ENCODE results near the gene LARP6. TPM values are rescaled to one million over a fixed set of nuclear protein-coding genes. Genes with fewer than 3 reads are reported as not detected.

Gene LARP6
- total RNA-seq, 1 experiment from 2014 or later, result 66.3 TPM

- ATAC-seq, result no peak
- peak overlapping the region; percentile 23; the same call in 1 of the 2 replicates for H3K27ac ChIP-seq (ENCODE audit: low read length)
- in situ Hi-C loops (cut with HindIII; ENCODE audit: low pct_unique_long_range_greater_than_20kb, low sequenced_read_pairs), result no loop called here
Measured at GRCh38 chr15:70857562-70858285, 3.8 kb upstream of the LARP6 start.

DNA sequence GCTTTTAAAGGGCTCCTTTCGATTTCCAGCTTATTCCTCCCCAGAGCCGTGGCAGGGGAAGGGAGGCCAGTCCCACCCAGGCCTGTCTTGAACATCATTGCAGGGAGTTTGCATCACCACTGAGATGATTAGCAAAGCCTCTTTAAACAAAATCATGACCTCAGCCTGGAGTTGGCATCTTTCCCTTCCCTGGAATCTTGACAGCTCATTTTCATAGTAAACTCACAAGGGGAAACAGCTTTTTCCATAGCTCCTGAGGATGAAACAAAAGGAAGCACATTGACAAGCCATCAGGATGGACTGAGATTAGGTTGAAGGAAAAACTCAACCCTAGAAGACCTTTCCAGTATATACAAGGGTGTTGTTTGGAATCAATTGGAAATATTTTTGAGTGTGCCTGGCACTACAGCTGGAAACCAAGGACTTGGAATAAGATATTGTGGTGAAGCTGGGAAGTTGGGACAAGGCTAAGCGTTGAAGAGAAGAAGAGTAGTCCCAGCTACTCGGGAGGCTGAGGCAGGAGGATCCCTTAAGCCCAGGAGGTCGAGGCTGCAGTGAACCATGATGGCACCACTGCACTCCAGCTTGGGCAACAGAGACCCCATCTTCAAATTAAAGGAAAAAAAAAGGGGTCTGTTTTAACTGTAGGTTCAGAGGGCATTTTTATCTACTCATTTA lies 3.1 kb upstream of the LARP6 start:
- TSS peak; percentile 38 for BruUV-seq (replicated peaks)
- CTCF ChIA-PET, result interaction anchor here (0.9 kb wide), 1 partner anchor 18 kb away, joined by 4 read pairs; no protein-coding TSS in a partner anchor
- Histone ChIP-seq H3K27ac (ENCODE audit: low read length) (peak overlapping the region; percentile 66), H3K4me1 (ENCODE audit: control insufficient read depth, insufficient read depth, low read length) (peaks cover 26% of the 10 kb centered on the region), H3K4me3 (ENCODE audit: low read depth in 2 of 2, low read length in 2 of 2) (peak overlapping the region in 1 of 2 experiments; percentile 10; a peak in 2 of 4 replicates), H3K27me3 (ENCODE audit: control insufficient read depth, insufficient read depth, low read length) (no peaks in the 10 kb centered on the region), H3K36me3 (ENCODE audit: control insufficient read depth, insufficient read depth, low read length) (no peaks in the 10 kb centered on the region), H3K9me3 (ENCODE audit: control insufficient read depth, insufficient read depth, low read depth, low read length) (no peaks in the 10 kb centered on the region)
- ATAC-seq (no peak), DNase-seq (ENCODE audit: low read depth, low spot score) (peak; percentile 99)
- intact Hi-C loops (cut with micrococcal nuclease; ENCODE audit: unreplicated experiment) (no loop called here), in situ Hi-C loops (cut with HindIII; ENCODE audit: low pct_unique_long_range_greater_than_20kb, low sequenced_read_pairs) (no loop called here)
- POLR2A ChIA-PET, result interaction anchor here (1.1 kb wide), 1 partner anchor 25 kb away, joined by 4 read pairs; no protein-coding TSS in a partner anchor
- TF ChIP-seq POLR2AphosphoS5 (IDR thresholded peaks at IDR 0.05; ENCODE audit: low read depth, low read length) (no peak), SIN3A (IDR thresholded peaks at IDR 0.05; ENCODE audit: borderline replicate concordance, insufficient read depth, low read depth, low read length) (no peak), TCF7L2 (IDR thresholded peaks at IDR 0.05; ENCODE audit: low read depth, low read length) (no peak)
- TF ChIP-seq, protein P1, sequence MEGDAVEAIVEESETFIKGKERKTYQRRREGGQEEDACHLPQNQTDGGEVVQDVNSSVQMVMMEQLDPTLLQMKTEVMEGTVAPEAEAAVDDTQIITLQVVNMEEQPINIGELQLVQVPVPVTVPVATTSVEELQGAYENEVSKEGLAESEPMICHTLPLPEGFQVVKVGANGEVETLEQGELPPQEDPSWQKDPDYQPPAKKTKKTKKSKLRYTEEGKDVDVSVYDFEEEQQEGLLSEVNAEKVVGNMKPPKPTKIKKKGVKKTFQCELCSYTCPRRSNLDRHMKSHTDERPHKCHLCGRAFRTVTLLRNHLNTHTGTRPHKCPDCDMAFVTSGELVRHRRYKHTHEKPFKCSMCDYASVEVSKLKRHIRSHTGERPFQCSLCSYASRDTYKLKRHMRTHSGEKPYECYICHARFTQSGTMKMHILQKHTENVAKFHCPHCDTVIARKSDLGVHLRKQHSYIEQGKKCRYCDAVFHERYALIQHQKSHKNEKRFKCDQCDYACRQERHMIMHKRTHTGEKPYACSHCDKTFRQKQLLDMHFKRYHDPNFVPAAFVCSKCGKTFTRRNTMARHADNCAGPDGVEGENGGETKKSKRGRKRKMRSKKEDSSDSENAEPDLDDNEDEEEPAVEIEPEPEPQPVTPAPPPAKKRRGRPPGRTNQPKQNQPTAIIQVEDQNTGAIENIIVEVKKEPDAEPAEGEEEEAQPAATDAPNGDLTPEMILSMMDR (IDR thresholded peaks at IDR 0.05), result no peak
- TF ChIP-seq, protein P2, sequence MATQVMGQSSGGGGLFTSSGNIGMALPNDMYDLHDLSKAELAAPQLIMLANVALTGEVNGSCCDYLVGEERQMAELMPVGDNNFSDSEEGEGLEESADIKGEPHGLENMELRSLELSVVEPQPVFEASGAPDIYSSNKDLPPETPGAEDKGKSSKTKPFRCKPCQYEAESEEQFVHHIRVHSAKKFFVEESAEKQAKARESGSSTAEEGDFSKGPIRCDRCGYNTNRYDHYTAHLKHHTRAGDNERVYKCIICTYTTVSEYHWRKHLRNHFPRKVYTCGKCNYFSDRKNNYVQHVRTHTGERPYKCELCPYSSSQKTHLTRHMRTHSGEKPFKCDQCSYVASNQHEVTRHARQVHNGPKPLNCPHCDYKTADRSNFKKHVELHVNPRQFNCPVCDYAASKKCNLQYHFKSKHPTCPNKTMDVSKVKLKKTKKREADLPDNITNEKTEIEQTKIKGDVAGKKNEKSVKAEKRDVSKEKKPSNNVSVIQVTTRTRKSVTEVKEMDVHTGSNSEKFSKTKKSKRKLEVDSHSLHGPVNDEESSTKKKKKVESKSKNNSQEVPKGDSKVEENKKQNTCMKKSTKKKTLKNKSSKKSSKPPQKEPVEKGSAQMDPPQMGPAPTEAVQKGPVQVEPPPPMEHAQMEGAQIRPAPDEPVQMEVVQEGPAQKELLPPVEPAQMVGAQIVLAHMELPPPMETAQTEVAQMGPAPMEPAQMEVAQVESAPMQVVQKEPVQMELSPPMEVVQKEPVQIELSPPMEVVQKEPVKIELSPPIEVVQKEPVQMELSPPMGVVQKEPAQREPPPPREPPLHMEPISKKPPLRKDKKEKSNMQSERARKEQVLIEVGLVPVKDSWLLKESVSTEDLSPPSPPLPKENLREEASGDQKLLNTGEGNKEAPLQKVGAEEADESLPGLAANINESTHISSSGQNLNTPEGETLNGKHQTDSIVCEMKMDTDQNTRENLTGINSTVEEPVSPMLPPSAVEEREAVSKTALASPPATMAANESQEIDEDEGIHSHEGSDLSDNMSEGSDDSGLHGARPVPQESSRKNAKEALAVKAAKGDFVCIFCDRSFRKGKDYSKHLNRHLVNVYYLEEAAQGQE (IDR thresholded peaks at IDR 0.05; ENCODE audit: insufficient read depth in 1 of 2, low read depth in 2 of 2, low read length in 1 of 2), result no peak

More at GRCh38 chr15:70857562-70858285, 3.8 kb upstream of the LARP6 start:
- BruUV-seq (replicated peaks), result no TSS peak
- no peak for DNase-seq (ENCODE audit: low read depth, low spot score)
- Histone ChIP-seq H3K4me3 (ENCODE audit: low read depth in 2 of 2, low read length in 2 of 2) (no peak overlapping the region), H3K9me3 (ENCODE audit: control insufficient read depth, insufficient read depth, low read depth, low read length) (no peaks in the 10 kb centered on the region), H3K27me3 (ENCODE audit: control insufficient read depth, insufficient read depth, low read length) (no peaks in the 10 kb centered on the region), H3K36me3 (ENCODE audit: control insufficient read depth, insufficient read depth, low read length) (no peaks in the 10 kb centered on the region), H3K4me1 (ENCODE audit: control insufficient read depth, insufficient read depth, low read length) (peaks cover 19% of the 10 kb centered on the region)
- POLR2A ChIA-PET, result interaction anchor here (1.1 kb wide), 1 partner anchor 24 kb away, joined by 4 read pairs; no protein-coding TSS in a partner anchor
- TF ChIP-seq TCF7L2 (IDR thresholded peaks at IDR 0.05; ENCODE audit: low read depth, low read length) (no peak), POLR2AphosphoS5 (IDR thresholded peaks at IDR 0.05; ENCODE audit: low read depth, low read length) (no peak), SIN3A (IDR thresholded peaks at IDR 0.05; ENCODE audit: borderline replicate concordance, insufficient read depth, low read depth, low read length) (no peak)
- TF ChIP-seq, protein P1 (IDR thresholded peaks at IDR 0.05), result no peak
- TF ChIP-seq, protein P2 (IDR thresholded peaks at IDR 0.05; ENCODE audit: insufficient read depth in 1 of 2, low read depth in 2 of 2, low read length in 1 of 2), result no peak
- CTCF ChIA-PET, result interaction anchor here (0.9 kb wide), 1 partner anchor 17 kb away, joined by 4 read pairs; no protein-coding TSS in a partner anchor
- intact Hi-C loops (cut with micrococcal nuclease; ENCODE audit: unreplicated experiment), result no loop called here
